ENCODE data around the gene HPRT1. TPM values are rescaled to one million over a fixed set of nuclear protein-coding genes. Genes with fewer than 3 reads are reported as not detected.

HPRT1 gene
- total RNA-seq, 2 donors from 2014 or later: 19.0 to 20.0 TPM

GRCh38 chrX:134418317-134419113 is 41.5 kb upstream of the HPRT1 start:
- Mint-ChIP-seq H3K4me1 (no peaks in the 10 kb centered on the region), H3K27ac (no peak overlapping the region), H3K4me3 (no peak overlapping the region), H3K9me3 (peaks cover 21% of the 10 kb centered on the region), H3K27me3 (ENCODE audit: insufficient read depth) (no peaks in the 10 kb centered on the region), H3K36me3 (ENCODE audit: low read depth) (peaks cover 38% of the 10 kb centered on the region)
- Histone ChIP-seq H3K9me3 (ENCODE audit: control insufficient read depth, low read length) (no peaks in the 10 kb centered on the region), H3K9ac (ENCODE audit: extremely low read depth, low read length, poor library complexity, severe bottlenecking) (no peak overlapping the region), H3K27ac (ENCODE audit: low read depth, low read length) (no peak overlapping the region), H3K4me3 (ENCODE audit: low read length) (no peak overlapping the region), H3K4me1 (ENCODE audit: control insufficient read depth, insufficient read depth, low read length) (no peaks in the 10 kb centered on the region), H3K36me3 (ENCODE audit: control insufficient read depth, insufficient read depth, low read length) (peaks cover 56% of the 10 kb centered on the region), H3K27me3 (ENCODE audit: control insufficient read depth, insufficient read depth, low read length, poor library complexity, severe bottlenecking) (no peaks in the 10 kb centered on the region)
- DNase-seq: no peak
- TF ChIP-seq CTCF (conservative IDR thresholded peaks at IDR 0.05): no peak
- WGBS, 2 experiments (ENCODE audit: insufficient coverage in 1 of 2, insufficient read length in 1 of 2): 94% methylated on average over 6 of the region's 8 CpGs; no CpG with 5 or more reads in 1 of the 2 experiments

GRCh38 chrX:134419784-134420183 is 40.2 kb upstream of the HPRT1 start:
- no peak overlapping the region for H3K27ac ChIP-seq (ENCODE audit: low read depth, low read length)
- no peak for TF ChIP-seq CTCF (conservative IDR thresholded peaks at IDR 0.05)
- Mint-ChIP-seq H3K27me3 (ENCODE audit: insufficient read depth) (no peaks in the 10 kb centered on the region), H3K9me3 (peaks cover 23% of the 10 kb centered on the region), H3K4me3 (no peak overlapping the region), H3K27ac (no peak overlapping the region), H3K4me1 (no peaks in the 10 kb centered on the region), H3K36me3 (ENCODE audit: low read depth) (peaks cover 36% of the 10 kb centered on the region)
- DNase-seq: no peak
- WGBS, 2 experiments (ENCODE audit: insufficient coverage in 1 of 2, insufficient read length in 1 of 2): 95 to 100% methylated on average over 1 to 6 of the region's 6 CpGs
- H3K27me3 ChIP-seq (ENCODE audit: control insufficient read depth, insufficient read depth, low read length, poor library complexity, severe bottlenecking): no peaks in the 10 kb centered on the region
- peaks cover 49% of the 10 kb centered on the region for H3K36me3 ChIP-seq (ENCODE audit: control insufficient read depth, insufficient read depth, low read length)
- no peak overlapping the region for H3K9ac ChIP-seq (ENCODE audit: extremely low read depth, low read length, poor library complexity, severe bottlenecking)
- H3K4me3 ChIP-seq (ENCODE audit: low read length): no peak overlapping the region
- no peaks in the 10 kb centered on the region for H3K4me1 ChIP-seq (ENCODE audit: control insufficient read depth, insufficient read depth, low read length)
- H3K9me3 ChIP-seq (ENCODE audit: control insufficient read depth, low read length): no peaks in the 10 kb centered on the region

- Mint-ChIP-seq H3K4me1 (no peaks in the 10 kb centered on the region), H3K4me3 (no peak overlapping the region), H3K36me3 (ENCODE audit: low read depth) (peaks cover 24% of the 10 kb centered on the region), H3K9me3 (peaks cover 24% of the 10 kb centered on the region), H3K27me3 (ENCODE audit: insufficient read depth) (no peaks in the 10 kb centered on the region), H3K27ac (no peak overlapping the region)
- no peaks in the 10 kb centered on the region for H3K27me3 ChIP-seq (ENCODE audit: control insufficient read depth, insufficient read depth, low read length, poor library complexity, severe bottlenecking)
- no peak overlapping the region for H3K9ac ChIP-seq (ENCODE audit: extremely low read depth, low read length, poor library complexity, severe bottlenecking)
- H3K4me3 ChIP-seq (ENCODE audit: low read length): no peak overlapping the region
- DNase-seq: no peak
- WGBS, 2 experiments (ENCODE audit: insufficient coverage in 1 of 2, insufficient read length in 1 of 2): 92% methylated on average over 4 of the region's 5 CpGs; no CpG with 5 or more reads in 1 of the 2 experiments
- H3K9me3 ChIP-seq (ENCODE audit: control insufficient read depth, low read length): no peaks in the 10 kb centered on the region
- H3K36me3 ChIP-seq (ENCODE audit: control insufficient read depth, insufficient read depth, low read length): peaks cover 51% of the 10 kb centered on the region
- H3K27ac ChIP-seq (ENCODE audit: low read depth, low read length): no peak overlapping the region
- TF ChIP-seq CTCF (conservative IDR thresholded peaks at IDR 0.05): peak; percentile 52
- no peaks in the 10 kb centered on the region for H3K4me1 ChIP-seq (ENCODE audit: control insufficient read depth, insufficient read depth, low read length)
Measured at GRCh38 chrX:134423606-134424005, 36.4 kb upstream of the HPRT1 start.

All from endodermal cell (in vitro differentiated cells).